GM12878 (cell line): Measurements from ENCODE around the gene SLC25A30.

Source experiments
- CHD4 ChIP-seq: fragments of 200-600 bp; sonication (generic); IDR thresholded peaks from 2 replicates; pipeline ENCODE4 v1.6.1; 2016; ENCODE audit warnings: mild to moderate bottlenecking
- CTCF ChIP-seq, 3 experiments: IDR thresholded peaks in 2 of 3; conservative IDR thresholded peaks in 1 of 3; 2 replicates each; pipeline ENCODE4 v1.5.1; 2011; ENCODE audit warnings: low read depth in 3 of 3, low read length in 3 of 3, mild to moderate bottlenecking in 3 of 3, control low read depth in 2 of 3, moderate library complexity in 2 of 3, inconsistent platforms in 1 of 3, mixed read lengths in 1 of 3; ENCODE audit not compliant: control insufficient read depth in 2 of 3, insufficient read depth in 1 of 3; ENCODE audit errors: extremely low read depth in 1 of 3
- MXI1 ChIP-seq: fragments of 150-350 bp; IDR thresholded peaks from 2 replicates; pipeline ENCODE4 v1.6.1; 2011; ENCODE audit warnings: low read depth, mild to moderate bottlenecking, inconsistent platforms, low read length, improper control_type of control experiment
- NR2C1 ChIP-seq: fragments of 450-650 bp; IDR thresholded peaks from 2 replicates; pipeline ENCODE4 v1.6.1; 2017; ENCODE audit warnings: antibody characterized with exemption, mild to moderate bottlenecking, moderate library complexity
- POLR2AphosphoS5 ChIP-seq: IDR thresholded peaks from 2 replicates; pipeline ENCODE4 v1.6.1; 2011; ENCODE audit warnings: mild to moderate bottlenecking, low read length, inconsistent platforms
- RUNX3 ChIP-seq: IDR thresholded peaks from 2 replicates; pipeline ENCODE4 v1.6.1; 2012; ENCODE audit warnings: low read length, inconsistent platforms
- ZBTB40 ChIP-seq: fragments of 450-650 bp; IDR thresholded peaks from 2 replicates; pipeline ENCODE4 v1.6.1; 2016; ENCODE audit warnings: mild to moderate bottlenecking, moderate library complexity, borderline replicate concordance
- ZSCAN29 ChIP-seq: fragments of 450-650 bp; IDR thresholded peaks from 2 replicates; pipeline ENCODE4 v1.6.1; 2017; ENCODE audit warnings: mild to moderate bottlenecking, moderate library complexity

DNA sequence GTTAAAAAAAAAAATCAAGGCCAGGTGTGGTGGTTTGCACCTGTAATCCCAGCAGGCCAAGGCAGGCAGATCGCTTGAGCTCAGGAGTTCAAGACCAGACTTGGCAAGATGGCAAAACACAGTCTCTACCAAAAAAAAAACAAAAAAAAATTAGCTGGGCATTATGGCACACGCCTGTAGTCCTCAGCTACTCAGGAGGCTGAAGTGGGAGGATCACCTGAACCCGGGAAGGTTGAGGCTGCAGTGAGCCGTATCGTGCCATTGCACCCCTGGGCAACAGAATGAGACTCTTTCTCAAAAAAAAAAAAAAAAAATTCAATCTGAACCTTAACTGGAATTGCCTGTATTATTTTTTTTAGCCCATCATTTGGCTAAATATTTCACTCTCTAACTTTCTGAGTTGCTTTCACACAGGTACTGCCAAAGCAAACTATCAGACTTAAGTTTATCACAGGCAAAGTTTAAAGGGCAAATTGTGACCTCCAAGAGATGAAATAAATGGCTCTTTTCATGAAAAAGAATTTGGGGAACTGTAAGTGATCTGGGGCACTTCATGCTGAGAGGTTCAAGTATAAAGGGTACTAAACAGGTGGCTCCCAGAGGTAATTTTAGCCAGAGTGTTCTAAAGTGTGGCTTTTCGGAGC lies 14.7 kb upstream of the SLC25A30 start:
- no peak for TF ChIP-seq ZSCAN29
- TF ChIP-seq NR2C1 = no peak
- no peak for TF ChIP-seq RUNX3
- no peak for TF ChIP-seq POLR2AphosphoS5
- TF ChIP-seq CTCF (IDR thresholded peaks at IDR 0.05 in 2 of 3, conservative IDR thresholded peaks at IDR 0.05 in 1 of 3; ENCODE audit: control insufficient read depth in 2 of 3, extremely low read depth in 1 of 3, insufficient read depth in 1 of 3, low read depth in 3 of 3, low read length in 3 of 3) = no peak
- no peak for TF ChIP-seq CHD4
- no peak for TF ChIP-seq ZBTB40
- TF ChIP-seq MXI1 = no peak
